Measurements from ENCODE around the gene TMEM156.

The TMEM156 gene

GRCh38 chr4:38931125-38931524 is 101.1 kb downstream of the TMEM156 start:
- Histone ChIP-seq H3K27ac (ENCODE audit: insufficient read depth, low read length, poor library complexity, severe bottlenecking) (no peak overlapping the region), H3K4me3 (ENCODE audit: insufficient read depth, low read depth, low read length, poor library complexity, severe bottlenecking) (no peak overlapping the region), H3K4me1 (ENCODE audit: control insufficient read depth, insufficient read depth, low read length, poor library complexity, severe bottlenecking) (no peaks in the 10 kb centered on the region), H3K36me3 (ENCODE audit: control insufficient read depth, insufficient read depth, low read length) (no peaks in the 10 kb centered on the region), H3K27me3 (replicated peaks; ENCODE audit: control insufficient read depth, insufficient read depth, low read length, poor library complexity, severe bottlenecking) (no peaks in the 10 kb centered on the region), H3K9me3 (ENCODE audit: control insufficient read depth, low read length) (no peaks in the 10 kb centered on the region)
- no peak for DNase-seq

- no peak overlapping the region for H3K27ac ChIP-seq (ENCODE audit: insufficient read depth, low read length, poor library complexity, severe bottlenecking)
- no peak for DNase-seq
- H3K4me1 ChIP-seq (ENCODE audit: control insufficient read depth, insufficient read depth, low read length, poor library complexity, severe bottlenecking), result no peaks in the 10 kb centered on the region
- no peaks in the 10 kb centered on the region for H3K27me3 ChIP-seq (replicated peaks; ENCODE audit: control insufficient read depth, insufficient read depth, low read length, poor library complexity, severe bottlenecking)
- H3K9me3 ChIP-seq (ENCODE audit: control insufficient read depth, low read length), result no peaks in the 10 kb centered on the region
- no peak overlapping the region for H3K4me3 ChIP-seq (ENCODE audit: insufficient read depth, low read depth, low read length, poor library complexity, severe bottlenecking)
- no peaks in the 10 kb centered on the region for H3K36me3 ChIP-seq (ENCODE audit: control insufficient read depth, insufficient read depth, low read length)
Measured at GRCh38 chr4:38930707-38931106, 101.5 kb downstream of the TMEM156 start.

GRCh38 chr4:38930204-38930603 is 102.0 kb downstream of the TMEM156 start:
- Histone ChIP-seq H3K9me3 (ENCODE audit: control insufficient read depth, low read length) (no peaks in the 10 kb centered on the region), H3K27ac (ENCODE audit: insufficient read depth, low read length, poor library complexity, severe bottlenecking) (no peak overlapping the region), H3K4me1 (ENCODE audit: control insufficient read depth, insufficient read depth, low read length, poor library complexity, severe bottlenecking) (no peaks in the 10 kb centered on the region), H3K36me3 (ENCODE audit: control insufficient read depth, insufficient read depth, low read length) (no peaks in the 10 kb centered on the region), H3K4me3 (ENCODE audit: insufficient read depth, low read depth, low read length, poor library complexity, severe bottlenecking) (no peak overlapping the region), H3K27me3 (replicated peaks; ENCODE audit: control insufficient read depth, insufficient read depth, low read length, poor library complexity, severe bottlenecking) (no peaks in the 10 kb centered on the region)
- DNase-seq, result no peak

GRCh38 chr4:38928974-38929373 is 103.2 kb downstream of the TMEM156 start:
- DNase-seq, result no peak
- no peaks in the 10 kb centered on the region for H3K4me1 ChIP-seq (ENCODE audit: control insufficient read depth, insufficient read depth, low read length, poor library complexity, severe bottlenecking)
- no peaks in the 10 kb centered on the region for H3K27me3 ChIP-seq (replicated peaks; ENCODE audit: control insufficient read depth, insufficient read depth, low read length, poor library complexity, severe bottlenecking)
- H3K36me3 ChIP-seq (ENCODE audit: control insufficient read depth, insufficient read depth, low read length), result no peaks in the 10 kb centered on the region
- no peak overlapping the region for H3K27ac ChIP-seq (ENCODE audit: insufficient read depth, low read length, poor library complexity, severe bottlenecking)
- H3K4me3 ChIP-seq (ENCODE audit: insufficient read depth, low read depth, low read length, poor library complexity, severe bottlenecking), result no peak overlapping the region
- no peaks in the 10 kb centered on the region for H3K9me3 ChIP-seq (ENCODE audit: control insufficient read depth, low read length)

GRCh38 chr4:38928568-38928967 is 103.6 kb downstream of the TMEM156 start:
- no peaks in the 10 kb centered on the region for H3K27me3 ChIP-seq (replicated peaks; ENCODE audit: control insufficient read depth, insufficient read depth, low read length, poor library complexity, severe bottlenecking)
- H3K4me1 ChIP-seq (ENCODE audit: control insufficient read depth, insufficient read depth, low read length, poor library complexity, severe bottlenecking), result no peaks in the 10 kb centered on the region
- no peak for DNase-seq
- H3K27ac ChIP-seq (ENCODE audit: insufficient read depth, low read length, poor library complexity, severe bottlenecking), result no peak overlapping the region
- H3K36me3 ChIP-seq (ENCODE audit: control insufficient read depth, insufficient read depth, low read length), result no peaks in the 10 kb centered on the region
- H3K9me3 ChIP-seq (ENCODE audit: control insufficient read depth, low read length), result no peaks in the 10 kb centered on the region
- no peak overlapping the region for H3K4me3 ChIP-seq (ENCODE audit: insufficient read depth, low read depth, low read length, poor library complexity, severe bottlenecking)

GRCh38 chr4:38926896-38927295 is 105.3 kb downstream of the TMEM156 start:
- no peak for DNase-seq
- Histone ChIP-seq H3K4me1 (ENCODE audit: control insufficient read depth, insufficient read depth, low read length, poor library complexity, severe bottlenecking) (no peaks in the 10 kb centered on the region), H3K27me3 (replicated peaks; ENCODE audit: control insufficient read depth, insufficient read depth, low read length, poor library complexity, severe bottlenecking) (no peaks in the 10 kb centered on the region), H3K36me3 (ENCODE audit: control insufficient read depth, insufficient read depth, low read length) (no peaks in the 10 kb centered on the region), H3K9me3 (ENCODE audit: control insufficient read depth, low read length) (no peaks in the 10 kb centered on the region), H3K27ac (ENCODE audit: insufficient read depth, low read length, poor library complexity, severe bottlenecking) (no peak overlapping the region), H3K4me3 (ENCODE audit: insufficient read depth, low read depth, low read length, poor library complexity, severe bottlenecking) (no peak overlapping the region)

GRCh38 chr4:38925492-38926413 is 106.5 kb downstream of the TMEM156 start:
- Histone ChIP-seq H3K36me3 (ENCODE audit: control insufficient read depth, insufficient read depth, low read length) (no peaks in the 10 kb centered on the region), H3K4me3 (ENCODE audit: insufficient read depth, low read depth, low read length, poor library complexity, severe bottlenecking) (no peak overlapping the region), H3K4me1 (ENCODE audit: control insufficient read depth, insufficient read depth, low read length, poor library complexity, severe bottlenecking) (no peaks in the 10 kb centered on the region), H3K27me3 (replicated peaks; ENCODE audit: control insufficient read depth, insufficient read depth, low read length, poor library complexity, severe bottlenecking) (no peaks in the 10 kb centered on the region), H3K27ac (ENCODE audit: insufficient read depth, low read length, poor library complexity, severe bottlenecking) (no peak overlapping the region), H3K9me3 (ENCODE audit: control insufficient read depth, low read length) (no peaks in the 10 kb centered on the region)
- DNase-seq, result no peak

GRCh38 chr4:38924353-38924752 is 107.9 kb downstream of the TMEM156 start:
- H3K4me1 ChIP-seq (ENCODE audit: control insufficient read depth, insufficient read depth, low read length, poor library complexity, severe bottlenecking), result no peaks in the 10 kb centered on the region
- no peaks in the 10 kb centered on the region for H3K27me3 ChIP-seq (replicated peaks; ENCODE audit: control insufficient read depth, insufficient read depth, low read length, poor library complexity, severe bottlenecking)
- H3K9me3 ChIP-seq (ENCODE audit: control insufficient read depth, low read length), result no peaks in the 10 kb centered on the region
- no peak overlapping the region for H3K27ac ChIP-seq (ENCODE audit: insufficient read depth, low read length, poor library complexity, severe bottlenecking)
- DNase-seq, result no peak
- no peak overlapping the region for H3K4me3 ChIP-seq (ENCODE audit: insufficient read depth, low read depth, low read length, poor library complexity, severe bottlenecking)
- H3K36me3 ChIP-seq (ENCODE audit: control insufficient read depth, insufficient read depth, low read length), result no peaks in the 10 kb centered on the region

GRCh38 chr4:38923746-38924145 is 108.5 kb downstream of the TMEM156 start:
- Histone ChIP-seq H3K36me3 (ENCODE audit: control insufficient read depth, insufficient read depth, low read length) (no peaks in the 10 kb centered on the region), H3K4me3 (ENCODE audit: insufficient read depth, low read depth, low read length, poor library complexity, severe bottlenecking) (no peak overlapping the region), H3K27ac (ENCODE audit: insufficient read depth, low read length, poor library complexity, severe bottlenecking) (no peak overlapping the region), H3K27me3 (replicated peaks; ENCODE audit: control insufficient read depth, insufficient read depth, low read length, poor library complexity, severe bottlenecking) (no peaks in the 10 kb centered on the region), H3K4me1 (ENCODE audit: control insufficient read depth, insufficient read depth, low read length, poor library complexity, severe bottlenecking) (no peaks in the 10 kb centered on the region), H3K9me3 (ENCODE audit: control insufficient read depth, low read length) (no peaks in the 10 kb centered on the region)
- no peak for DNase-seq

GRCh38 chr4:38921151-38921550 is 111.1 kb downstream of the TMEM156 start:
- Histone ChIP-seq H3K9me3 (ENCODE audit: control insufficient read depth, low read length) (no peaks in the 10 kb centered on the region), H3K27ac (ENCODE audit: insufficient read depth, low read length, poor library complexity, severe bottlenecking) (no peak overlapping the region), H3K4me3 (ENCODE audit: insufficient read depth, low read depth, low read length, poor library complexity, severe bottlenecking) (no peak overlapping the region), H3K36me3 (ENCODE audit: control insufficient read depth, insufficient read depth, low read length) (no peaks in the 10 kb centered on the region), H3K4me1 (ENCODE audit: control insufficient read depth, insufficient read depth, low read length, poor library complexity, severe bottlenecking) (no peaks in the 10 kb centered on the region), H3K27me3 (replicated peaks; ENCODE audit: control insufficient read depth, insufficient read depth, low read length, poor library complexity, severe bottlenecking) (no peaks in the 10 kb centered on the region)
- DNase-seq, result no peak
